Activated T-cell treated with anti-CD3 and anti-CD28 coated beads for 1 hour (primary cell): Measurements from ENCODE around the gene CD274.
"Not testable (repeated sequence)": the region's sequence is repeated elsewhere in the genome, so short reads cannot be mapped to it uniquely, and the experiment has no call there.

Experiments
- DNase-seq: peaks from one replicate; pipeline ENCODE4 v3.0.0-alpha.2; 2020; ENCODE audit warnings: low read depth

CD274 gene

GRCh38 chr9:5468850-5469249 lies 18.5 kb downstream of the CD274 start:
- no peak for DNase-seq

GRCh38 chr9:5470122-5470521 lies 19.8 kb downstream of the CD274 start:
- DNase-seq = no peak

- no peak for DNase-seq
Measured at GRCh38 chr9:5470816-5471215, 20.5 kb downstream of the CD274 start.

GRCh38 chr9:5475611-5476010 lies 25.3 kb downstream of the CD274 start:
- not testable (repeated sequence) for DNase-seq

GRCh38 chr9:5478206-5478605 lies 27.9 kb downstream of the CD274 start:
- no peak for DNase-seq

GRCh38 chr9:5479994-5480694 lies 29.8 kb downstream of the CD274 start:
- no peak for DNase-seq

- DNase-seq = no peak
Measured at GRCh38 chr9:5480919-5481318, 30.6 kb downstream of the CD274 start.

- DNase-seq = no peak
Measured at GRCh38 chr9:5481322-5482040, 31.1 kb downstream of the CD274 start.

- DNase-seq = no peak
Measured at GRCh38 chr9:5482194-5482593, 31.9 kb downstream of the CD274 start.

- DNase-seq = no peak
Measured at GRCh38 chr9:5483306-5483705, 33.0 kb downstream of the CD274 start.

- DNase-seq = no peak
Measured at GRCh38 chr9:5485378-5486085, 35.2 kb downstream of the CD274 start.

- no peak for DNase-seq
Measured at GRCh38 chr9:5486988-5487387, 36.6 kb downstream of the CD274 start.

GRCh38 chr9:5488221-5489008 lies 38.1 kb downstream of the CD274 start:
- DNase-seq = no peak

- no peak for DNase-seq
Measured at GRCh38 chr9:5489630-5490490, 39.5 kb downstream of the CD274 start.

GRCh38 chr9:5492965-5493678 lies 42.8 kb downstream of the CD274 start:
- DNase-seq = no peak

GRCh38 chr9:5493679-5494511 lies 43.6 kb downstream of the CD274 start:
- DNase-seq = no peak

GRCh38 chr9:5494765-5495164 lies 44.4 kb downstream of the CD274 start:
- DNase-seq = not testable (repeated sequence)

- DNase-seq = no peak
Measured at GRCh38 chr9:5499157-5499556, 48.8 kb downstream of the CD274 start.

GRCh38 chr9:5499889-5500398 lies 49.6 kb downstream of the CD274 start:
- no peak for DNase-seq
